Measurements from ENCODE around the gene GPX4. TPM values are rescaled to one million over a fixed set of nuclear protein-coding genes. Genes with fewer than 3 reads are reported as not detected.

Gene GPX4
- total and polyA plus RNA-seq, 2 of the 13 experiments (the other 11 are each of a cell fraction or from before 2014, with no cell fraction given) = 535 to 613 TPM

- TF ChIP-seq, protein P1, sequence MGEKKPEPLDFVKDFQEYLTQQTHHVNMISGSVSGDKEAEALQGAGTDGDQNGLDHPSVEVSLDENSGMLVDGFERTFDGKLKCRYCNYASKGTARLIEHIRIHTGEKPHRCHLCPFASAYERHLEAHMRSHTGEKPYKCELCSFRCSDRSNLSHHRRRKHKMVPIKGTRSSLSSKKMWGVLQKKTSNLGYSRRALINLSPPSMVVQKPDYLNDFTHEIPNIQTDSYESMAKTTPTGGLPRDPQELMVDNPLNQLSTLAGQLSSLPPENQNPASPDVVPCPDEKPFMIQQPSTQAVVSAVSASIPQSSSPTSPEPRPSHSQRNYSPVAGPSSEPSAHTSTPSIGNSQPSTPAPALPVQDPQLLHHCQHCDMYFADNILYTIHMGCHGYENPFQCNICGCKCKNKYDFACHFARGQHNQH (CRISPR knock-in tag; IDR thresholded peaks at IDR 0.05) = 0 out of 2 replicates have a peak, but pooled peaks have one; percentile 2
- no peak for TF ChIP-seq THAP11 (CRISPR knock-in tag; IDR thresholded peaks at IDR 0.05)
- no peak for TF ChIP-seq MTF2 (CRISPR knock-in tag; IDR thresholded peaks at IDR 0.05; ENCODE audit: borderline replicate concordance)
- peak; percentile 13; the same call in 1 of the 2 replicates for TF ChIP-seq ZNF12 (CRISPR knock-in tag; IDR thresholded peaks at IDR 0.05)
- no peak for TF ChIP-seq KAT2B (IDR thresholded peaks at IDR 0.05; ENCODE audit: borderline replicate concordance, low read depth, low read length)
- TF ChIP-seq NONO (IDR thresholded peaks at IDR 0.05) = no peak
- peak; percentile 82 for TF ChIP-seq NONO (CRISPR knock-in tag; conservative IDR thresholded peaks at IDR 0.05)
- TF ChIP-seq POLR2A (IDR thresholded peaks at IDR 0.05; ENCODE audit: insufficient read depth in 1 of 2, low read depth in 2 of 2, low read length in 2 of 2) = peak; percentile 67 to 71; a peak in 3 of 4 replicates
- peak; percentile 39; the same call in 1 of the 2 replicates for TF ChIP-seq MED1 (CRISPR knock-in tag; IDR thresholded peaks at IDR 0.05)
- TF ChIP-seq ZNF607 (CRISPR knock-in tag; IDR thresholded peaks at IDR 0.05; ENCODE audit: borderline replicate concordance) = peak; percentile 65
- peak; percentile 13; the same call in 1 of the 2 replicates for TF ChIP-seq TAF1 (CRISPR knock-in tag; IDR thresholded peaks at IDR 0.05)
- TF ChIP-seq HHEX (CRISPR knock-in tag; IDR thresholded peaks at IDR 0.05) = no peak
- TF ChIP-seq ZNF780A (CRISPR knock-in tag; IDR thresholded peaks at IDR 0.05) = peak; percentile 66; the same call in 1 of the 2 replicates
- no peak for TF ChIP-seq BCLAF1 (IDR thresholded peaks at IDR 0.05)
- TF ChIP-seq ARHGAP35 (CRISPR knock-in tag; IDR thresholded peaks at IDR 0.05; ENCODE audit: borderline replicate concordance) = no peak
- TF ChIP-seq, protein P2, sequence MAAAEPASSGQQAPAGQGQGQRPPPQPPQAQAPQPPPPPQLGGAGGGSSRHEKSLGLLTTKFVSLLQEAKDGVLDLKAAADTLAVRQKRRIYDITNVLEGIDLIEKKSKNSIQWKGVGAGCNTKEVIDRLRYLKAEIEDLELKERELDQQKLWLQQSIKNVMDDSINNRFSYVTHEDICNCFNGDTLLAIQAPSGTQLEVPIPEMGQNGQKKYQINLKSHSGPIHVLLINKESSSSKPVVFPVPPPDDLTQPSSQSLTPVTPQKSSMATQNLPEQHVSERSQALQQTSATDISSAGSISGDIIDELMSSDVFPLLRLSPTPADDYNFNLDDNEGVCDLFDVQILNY (CRISPR knock-in tag; conservative IDR thresholded peaks at IDR 0.05) = no peak
- peak; percentile 56; the same call in 1 of the 2 replicates for TF ChIP-seq ZMYM4 (CRISPR knock-in tag; IDR thresholded peaks at IDR 0.05)
- 0 out of 2 replicates have a peak, but pooled peaks have one; percentile 32 for TF ChIP-seq GZF1 (CRISPR knock-in tag; IDR thresholded peaks at IDR 0.05)
- no peak for TF ChIP-seq GATAD2A (CRISPR knock-in tag; IDR thresholded peaks at IDR 0.05)
- TF ChIP-seq NFATC3 (CRISPR knock-in tag; IDR thresholded peaks at IDR 0.05) = no peak
- no peak for TF ChIP-seq PHB2 (IDR thresholded peaks at IDR 0.05; ENCODE audit: partially characterized antibody)
- TF ChIP-seq, protein P3, sequence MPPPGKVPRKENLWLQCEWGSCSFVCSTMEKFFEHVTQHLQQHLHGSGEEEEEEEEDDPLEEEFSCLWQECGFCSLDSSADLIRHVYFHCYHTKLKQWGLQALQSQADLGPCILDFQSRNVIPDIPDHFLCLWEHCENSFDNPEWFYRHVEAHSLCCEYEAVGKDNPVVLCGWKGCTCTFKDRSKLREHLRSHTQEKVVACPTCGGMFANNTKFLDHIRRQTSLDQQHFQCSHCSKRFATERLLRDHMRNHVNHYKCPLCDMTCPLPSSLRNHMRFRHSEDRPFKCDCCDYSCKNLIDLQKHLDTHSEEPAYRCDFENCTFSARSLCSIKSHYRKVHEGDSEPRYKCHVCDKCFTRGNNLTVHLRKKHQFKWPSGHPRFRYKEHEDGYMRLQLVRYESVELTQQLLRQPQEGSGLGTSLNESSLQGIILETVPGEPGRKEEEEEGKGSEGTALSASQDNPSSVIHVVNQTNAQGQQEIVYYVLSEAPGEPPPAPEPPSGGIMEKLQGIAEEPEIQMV (CRISPR knock-in tag; IDR thresholded peaks at IDR 0.05; ENCODE audit: low read depth) = 0 out of 2 replicates have a peak, but pooled peaks have one; percentile 67
- TF ChIP-seq WIZ (CRISPR knock-in tag; IDR thresholded peaks at IDR 0.05) = no peak
- 0 out of 2 replicates have a peak, but pooled peaks have one; percentile 17 for TF ChIP-seq ZNF205 (CRISPR knock-in tag; IDR thresholded peaks at IDR 0.05)
- no peak for TF ChIP-seq ERF (CRISPR knock-in tag; IDR thresholded peaks at IDR 0.05)
- TF ChIP-seq RNF2 (conservative IDR thresholded peaks at IDR 0.05; ENCODE audit: low read depth) = no peak; the same call in 1 of the 2 replicates
These were observed 5.4 kb upstream of the GPX4 start (continued) for GRCh38 chr19:1098177-1099051.
